Thyroid gland (tissue), 4 donors: ENCODE data around the gene ST8SIA4.

Source experiments
- POLR2A ChIP-seq, 2 donors: fragments of 450-650 bp; IDR thresholded peaks; one replicate each; pipeline ENCODE4 v1.6.1; 2017; ENCODE audit warnings: antibody characterized with exemption in 2 of 2, mild to moderate bottlenecking in 2 of 2, moderate library complexity in 1 of 2
- TF ChIP-seq, protein P1 (sequence below), 6 experiments: fragments of 200-600 bp in 3 of 6; fragments of 450-650 bp in 3 of 6; sonication (generic) in 3 of 6; IDR thresholded peaks; one replicate each; pipeline ENCODE4 v1.5.1; 2016 to 2019; ENCODE audit warnings: antibody characterized with exemption in 6 of 6, mild to moderate bottlenecking in 2 of 6, inconsistent platforms in 1 of 6, moderate library complexity in 1 of 6

GRCh38 chr5:100900142-100900795, 2.8 kb downstream of the ST8SIA4 start:
- TF ChIP-seq, protein P1, sequence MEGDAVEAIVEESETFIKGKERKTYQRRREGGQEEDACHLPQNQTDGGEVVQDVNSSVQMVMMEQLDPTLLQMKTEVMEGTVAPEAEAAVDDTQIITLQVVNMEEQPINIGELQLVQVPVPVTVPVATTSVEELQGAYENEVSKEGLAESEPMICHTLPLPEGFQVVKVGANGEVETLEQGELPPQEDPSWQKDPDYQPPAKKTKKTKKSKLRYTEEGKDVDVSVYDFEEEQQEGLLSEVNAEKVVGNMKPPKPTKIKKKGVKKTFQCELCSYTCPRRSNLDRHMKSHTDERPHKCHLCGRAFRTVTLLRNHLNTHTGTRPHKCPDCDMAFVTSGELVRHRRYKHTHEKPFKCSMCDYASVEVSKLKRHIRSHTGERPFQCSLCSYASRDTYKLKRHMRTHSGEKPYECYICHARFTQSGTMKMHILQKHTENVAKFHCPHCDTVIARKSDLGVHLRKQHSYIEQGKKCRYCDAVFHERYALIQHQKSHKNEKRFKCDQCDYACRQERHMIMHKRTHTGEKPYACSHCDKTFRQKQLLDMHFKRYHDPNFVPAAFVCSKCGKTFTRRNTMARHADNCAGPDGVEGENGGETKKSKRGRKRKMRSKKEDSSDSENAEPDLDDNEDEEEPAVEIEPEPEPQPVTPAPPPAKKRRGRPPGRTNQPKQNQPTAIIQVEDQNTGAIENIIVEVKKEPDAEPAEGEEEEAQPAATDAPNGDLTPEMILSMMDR (IDR thresholded peaks at IDR 0.05) = peak in 1 of 6 experiments; percentile 11
- no peak for TF ChIP-seq POLR2A (IDR thresholded peaks at IDR 0.05)
